ENCODE measurements around the gene ASPN.

The ASPN gene

GRCh38 chr9:92406477-92406876 is 75.8 kb downstream of the ASPN start:
- H3K4me1 Mint-ChIP-seq = peaks cover 18% of the 10 kb centered on the region
- no peak overlapping the region for H3K27ac Mint-ChIP-seq
- H3K9me3 Mint-ChIP-seq = no peaks in the 10 kb centered on the region
- TF ChIP-seq, protein P1, sequence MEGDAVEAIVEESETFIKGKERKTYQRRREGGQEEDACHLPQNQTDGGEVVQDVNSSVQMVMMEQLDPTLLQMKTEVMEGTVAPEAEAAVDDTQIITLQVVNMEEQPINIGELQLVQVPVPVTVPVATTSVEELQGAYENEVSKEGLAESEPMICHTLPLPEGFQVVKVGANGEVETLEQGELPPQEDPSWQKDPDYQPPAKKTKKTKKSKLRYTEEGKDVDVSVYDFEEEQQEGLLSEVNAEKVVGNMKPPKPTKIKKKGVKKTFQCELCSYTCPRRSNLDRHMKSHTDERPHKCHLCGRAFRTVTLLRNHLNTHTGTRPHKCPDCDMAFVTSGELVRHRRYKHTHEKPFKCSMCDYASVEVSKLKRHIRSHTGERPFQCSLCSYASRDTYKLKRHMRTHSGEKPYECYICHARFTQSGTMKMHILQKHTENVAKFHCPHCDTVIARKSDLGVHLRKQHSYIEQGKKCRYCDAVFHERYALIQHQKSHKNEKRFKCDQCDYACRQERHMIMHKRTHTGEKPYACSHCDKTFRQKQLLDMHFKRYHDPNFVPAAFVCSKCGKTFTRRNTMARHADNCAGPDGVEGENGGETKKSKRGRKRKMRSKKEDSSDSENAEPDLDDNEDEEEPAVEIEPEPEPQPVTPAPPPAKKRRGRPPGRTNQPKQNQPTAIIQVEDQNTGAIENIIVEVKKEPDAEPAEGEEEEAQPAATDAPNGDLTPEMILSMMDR (IDR thresholded peaks at IDR 0.05) = no peak
- no peaks in the 10 kb centered on the region for H3K36me3 Mint-ChIP-seq (ENCODE audit: low read depth)
- H3K27me3 Mint-ChIP-seq (ENCODE audit: low read depth, poor library complexity) = no peaks in the 10 kb centered on the region
- DNase-seq = no peak
- H3K4me3 Mint-ChIP-seq = no peak overlapping the region

Data from nephron progenitor cell (in vitro differentiated cells).